Duodenal mucosa (tissue), 2 donors: ENCODE measurements around the gene BGLAP.

ENCODE experiments used
- H3K27ac ChIP-seq: one replicate; pipeline ENCODE4 v1.7.0; 2013; ENCODE audit warnings: low read depth, low read length
- H3K27me3 ChIP-seq, 2 donors: one replicate each; pipeline ENCODE4 v1.7.0; 2013; ENCODE audit warnings: low read length in 2 of 2, control low read depth in 1 of 2; ENCODE audit not compliant: insufficient read depth in 2 of 2, control insufficient read depth in 1 of 2
- H3K36me3 ChIP-seq, 2 donors: one replicate each; pipeline ENCODE4 v1.7.0; 2013; ENCODE audit warnings: low read length in 2 of 2, control low read depth in 1 of 2; ENCODE audit not compliant: insufficient read depth in 2 of 2, control insufficient read depth in 1 of 2
- H3K4me1 ChIP-seq, 2 donors: one replicate each; pipeline ENCODE4 v1.7.0; 2013; ENCODE audit warnings: low read length in 2 of 2, control low read depth in 1 of 2; ENCODE audit not compliant: insufficient read depth in 2 of 2, control insufficient read depth in 1 of 2
- H3K4me3 ChIP-seq, 2 donors: one replicate each; pipeline ENCODE4 v1.7.0; 2013; ENCODE audit warnings: low read length in 2 of 2, low read depth in 1 of 2
- H3K9ac ChIP-seq, 2 donors: one replicate each; pipeline ENCODE4 v1.7.0; 2013; ENCODE audit warnings: low read length in 2 of 2, low read depth in 1 of 2
- H3K9me3 ChIP-seq, 2 donors: one replicate each; pipeline ENCODE4 v1.7.0; 2013; ENCODE audit warnings: low read length in 2 of 2, control low read depth in 1 of 2; ENCODE audit not compliant: control insufficient read depth in 1 of 2

Gene BGLAP

DNA sequence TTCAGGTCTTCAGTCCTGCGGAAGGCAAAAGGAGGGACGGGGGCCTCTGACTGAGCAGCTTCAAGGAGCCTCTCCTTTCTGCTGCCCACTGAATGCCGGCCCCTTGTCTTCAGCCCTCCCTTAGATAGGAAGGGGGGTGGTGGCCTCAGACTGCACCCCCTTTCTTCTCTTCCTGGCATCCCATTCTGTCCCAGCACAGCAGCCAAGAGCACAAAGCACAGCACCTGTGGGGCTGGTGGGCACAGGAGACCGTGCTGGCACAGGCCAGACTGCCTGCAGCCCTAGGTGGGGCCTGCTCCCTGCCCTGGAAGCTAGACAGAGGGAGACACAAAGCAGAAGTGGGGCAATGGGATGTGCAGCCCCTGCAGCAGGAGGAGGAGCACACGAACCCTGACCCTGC, 7.6 kb downstream of the BGLAP start:
- Histone ChIP-seq H3K4me3 (no peak overlapping the region), H3K9ac (no peak overlapping the region), H3K27ac (no peak overlapping the region), H3K4me1 (peaks cover 7 to 21% of the 10 kb centered on the region in 2 donors), H3K27me3 (peaks cover 18 to 24% of the 10 kb centered on the region in 2 donors), H3K9me3 (no peaks in the 10 kb centered on the region), H3K36me3 (peaks cover 41 to 52% of the 10 kb centered on the region in 2 donors)

DNA sequence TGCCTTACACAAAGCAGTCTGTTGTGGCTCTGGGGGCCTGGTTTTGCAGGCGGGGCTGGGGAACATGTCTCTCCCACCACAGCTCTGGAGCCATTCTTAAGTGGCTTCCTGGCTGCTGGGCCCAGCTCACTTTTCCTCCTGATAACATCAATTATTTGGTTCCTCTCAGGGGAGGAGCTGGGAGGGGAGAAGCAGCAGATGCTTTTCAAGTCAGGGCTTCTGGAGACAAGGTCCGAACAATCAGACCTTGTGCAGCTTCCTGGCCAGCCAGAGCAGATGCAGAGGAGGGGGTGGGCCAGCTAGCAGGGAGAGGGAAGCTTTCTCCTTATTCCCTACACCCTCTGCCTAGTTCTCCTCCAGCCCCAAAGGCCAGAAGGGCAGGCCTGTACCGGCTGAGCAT, 9.5 kb downstream of the BGLAP start:
- H3K9me3 ChIP-seq, result no peaks in the 10 kb centered on the region
- peaks cover 0 to 4% of the 10 kb centered on the region in 2 donors for H3K4me1 ChIP-seq
- H3K4me3 ChIP-seq, result no peak overlapping the region
- peaks cover under 1 to 6% of the 10 kb centered on the region in 2 donors for H3K27me3 ChIP-seq
- H3K36me3 ChIP-seq, result peaks cover 41 to 62% of the 10 kb centered on the region in 2 donors
- H3K27ac ChIP-seq, result no peak overlapping the region
- H3K9ac ChIP-seq, result no peak overlapping the region

DNA sequence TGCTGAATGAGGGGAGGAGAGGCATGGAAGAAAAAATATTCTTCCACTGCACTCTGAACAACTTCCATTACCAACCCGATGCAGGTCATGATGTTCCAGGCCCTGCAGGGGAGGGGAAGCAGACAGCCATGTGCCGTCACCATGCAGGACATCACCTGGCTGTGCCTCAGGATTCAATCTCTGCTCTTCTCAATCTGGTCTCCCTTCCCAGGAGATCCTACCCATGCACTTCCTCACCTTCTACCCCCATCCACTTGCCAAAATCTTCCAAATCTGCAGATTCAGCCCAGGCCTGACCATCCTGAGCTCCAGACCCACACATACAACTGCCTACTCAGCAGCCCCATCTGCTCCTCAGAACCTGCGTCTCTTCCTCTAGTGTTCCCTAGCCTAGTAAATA, 11.7 kb downstream of the BGLAP start:
- Histone ChIP-seq H3K27me3 (no peaks in the 10 kb centered on the region), H3K36me3 (peaks cover 55 to 81% of the 10 kb centered on the region in 2 donors), H3K9me3 (no peaks in the 10 kb centered on the region), H3K9ac (no peak overlapping the region), H3K4me1 (no peaks in the 10 kb centered on the region), H3K4me3 (no peak overlapping the region), H3K27ac (no peak overlapping the region)

DNA sequence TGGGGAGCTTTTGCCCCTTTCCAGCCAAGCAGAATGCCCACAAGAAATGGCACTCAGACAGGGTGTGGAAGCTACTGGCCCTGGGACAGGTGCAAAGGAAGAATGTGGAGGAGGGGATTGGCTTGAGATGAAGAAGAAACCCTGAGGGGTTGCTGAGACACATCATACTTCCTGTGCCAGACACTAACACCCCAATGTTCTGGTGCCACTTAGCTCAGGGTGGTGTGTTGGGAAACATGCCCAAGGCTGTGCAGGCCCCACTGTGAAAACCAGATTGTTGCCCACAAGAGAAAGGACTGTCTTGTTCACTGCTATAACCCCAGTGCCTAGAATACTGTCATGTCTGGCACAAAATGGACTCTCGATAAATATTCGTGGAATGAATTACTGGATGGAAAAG, 15.7 kb downstream of the BGLAP start:
- Histone ChIP-seq H3K4me1 (no peaks in the 10 kb centered on the region), H3K36me3 (peaks cover 54 to 83% of the 10 kb centered on the region in 2 donors), H3K27me3 (no peaks in the 10 kb centered on the region), H3K9ac (no peak overlapping the region), H3K4me3 (no peak overlapping the region), H3K27ac (no peak overlapping the region), H3K9me3 (no peaks in the 10 kb centered on the region)

DNA sequence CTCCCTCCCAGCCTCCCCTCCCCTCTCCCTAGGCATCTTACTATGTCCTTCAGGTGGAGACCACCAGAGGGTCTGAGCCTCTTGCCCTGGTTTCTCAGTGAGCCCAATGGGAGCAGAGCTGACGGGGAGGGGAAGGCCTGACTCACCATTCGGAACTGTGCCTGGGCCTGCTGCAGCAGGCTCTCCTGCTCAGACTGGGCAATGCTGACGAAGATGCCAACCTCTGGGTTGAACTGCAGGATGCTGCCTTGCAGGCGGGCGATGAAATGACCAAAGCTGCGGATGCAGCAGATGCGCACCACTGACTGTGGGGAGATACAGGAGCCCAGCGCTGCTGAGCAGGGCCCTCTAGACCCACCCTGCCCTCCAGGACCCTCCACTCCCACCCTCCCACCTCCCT, 16.9 kb downstream of the BGLAP start:
- Histone ChIP-seq H3K27ac (no peak overlapping the region), H3K4me1 (no peaks in the 10 kb centered on the region), H3K27me3 (no peaks in the 10 kb centered on the region), H3K9ac (no peak overlapping the region), H3K9me3 (no peaks in the 10 kb centered on the region), H3K36me3 (peaks cover 51 to 82% of the 10 kb centered on the region in 2 donors), H3K4me3 (no peak overlapping the region)

DNA sequence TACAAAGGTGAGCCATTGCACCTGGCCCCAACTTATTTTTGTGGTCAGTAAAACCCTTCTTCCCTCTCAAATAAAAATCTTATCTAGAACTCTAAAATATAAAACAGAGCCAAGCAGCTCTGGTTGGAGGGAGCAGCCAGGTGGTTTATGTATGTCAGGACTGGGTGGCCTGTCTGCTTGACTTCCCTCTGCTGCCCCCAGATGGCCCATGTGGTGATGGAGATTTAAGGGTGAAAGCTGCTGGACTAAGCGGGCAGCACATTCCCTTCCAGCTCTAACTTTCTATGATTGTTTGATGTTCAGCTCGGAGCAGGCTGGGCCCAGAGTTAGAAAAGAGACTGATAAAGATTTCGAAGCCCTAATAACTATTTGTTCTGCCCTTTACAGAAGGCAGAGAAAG, 17.8 kb downstream of the BGLAP start:
- H3K27ac ChIP-seq, result no peak overlapping the region
- H3K9ac ChIP-seq, result no peak overlapping the region
- peaks cover 51 to 81% of the 10 kb centered on the region in 2 donors for H3K36me3 ChIP-seq

DNA sequence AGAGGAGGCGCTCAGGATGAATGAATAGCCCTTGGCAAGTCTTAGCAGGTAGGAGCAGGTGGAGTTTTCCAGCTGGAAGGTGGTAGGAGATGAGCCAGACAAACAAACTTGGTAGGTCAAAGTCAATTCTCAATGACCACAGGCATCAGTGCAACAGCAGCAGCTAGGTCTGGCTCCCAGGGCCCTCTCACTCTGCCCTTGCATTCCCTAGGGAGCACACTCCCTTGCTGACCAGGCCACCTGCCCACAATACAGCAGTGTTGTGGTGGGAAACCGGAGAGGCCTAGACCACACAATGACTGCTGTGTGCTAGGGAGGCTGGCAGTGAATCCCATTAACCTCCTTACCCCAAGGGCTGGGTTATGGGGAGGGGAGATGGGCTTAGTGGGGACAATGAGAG, 18.9 kb downstream of the BGLAP start:
- H3K27me3 ChIP-seq, result no peaks in the 10 kb centered on the region
- no peaks in the 10 kb centered on the region for H3K9me3 ChIP-seq
- H3K9ac ChIP-seq, result no peak overlapping the region
- no peak overlapping the region for H3K27ac ChIP-seq
- no peaks in the 10 kb centered on the region for H3K4me1 ChIP-seq
- peaks cover 57 to 89% of the 10 kb centered on the region in 2 donors for H3K36me3 ChIP-seq
- no peak overlapping the region for H3K4me3 ChIP-seq

More for the DNA sequence above, 17.8 kb downstream of the BGLAP start:
- H3K4me3 ChIP-seq, result no peak overlapping the region
- H3K4me1 ChIP-seq, result no peaks in the 10 kb centered on the region
- H3K9me3 ChIP-seq, result no peaks in the 10 kb centered on the region
- no peaks in the 10 kb centered on the region for H3K27me3 ChIP-seq

DNA sequence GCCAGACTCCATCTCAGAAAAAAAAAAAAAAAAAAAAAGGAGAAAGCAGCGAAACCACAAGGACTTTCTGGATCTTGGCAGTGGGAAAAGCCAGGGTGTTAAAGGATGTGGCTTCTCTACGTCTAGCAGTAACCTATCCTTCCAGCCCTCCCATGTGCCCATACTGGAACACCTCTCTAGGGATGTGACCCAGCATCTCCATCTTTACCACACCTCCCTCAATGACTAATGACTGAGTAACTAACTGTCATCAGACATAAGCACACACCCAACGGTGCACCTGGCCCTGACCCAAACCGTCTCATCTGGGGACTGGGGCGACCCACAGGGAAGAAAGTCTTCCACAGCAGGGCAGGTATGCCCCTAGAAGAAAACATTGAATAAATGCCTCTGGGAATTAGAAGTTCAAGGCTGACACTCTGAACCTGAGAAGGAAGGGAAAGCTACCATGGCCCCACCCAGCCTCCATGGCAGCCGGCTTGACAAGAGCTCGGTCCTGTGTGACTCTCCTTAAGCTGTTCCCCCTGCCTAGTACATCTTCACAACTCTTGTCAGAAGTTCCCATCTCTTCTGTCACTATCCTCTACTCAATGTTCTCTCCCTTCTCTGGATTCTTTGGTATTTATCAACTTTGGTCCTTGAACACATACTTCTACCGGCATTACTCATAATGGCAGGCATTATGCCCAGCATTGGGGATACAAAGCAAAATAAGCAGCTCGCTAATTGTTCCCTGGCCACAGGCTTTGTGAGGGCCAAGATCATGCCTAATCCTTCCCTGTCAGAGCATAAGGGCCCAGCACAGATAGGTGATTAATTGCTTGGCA, 20.7 kb downstream of the BGLAP start:
- Histone ChIP-seq H3K27ac (no peak overlapping the region), H3K4me1 (no peaks in the 10 kb centered on the region), H3K9me3 (no peaks in the 10 kb centered on the region), H3K4me3 (no peak overlapping the region), H3K36me3 (peaks cover 65 to 91% of the 10 kb centered on the region in 2 donors), H3K27me3 (no peaks in the 10 kb centered on the region), H3K9ac (no peak overlapping the region)

DNA sequence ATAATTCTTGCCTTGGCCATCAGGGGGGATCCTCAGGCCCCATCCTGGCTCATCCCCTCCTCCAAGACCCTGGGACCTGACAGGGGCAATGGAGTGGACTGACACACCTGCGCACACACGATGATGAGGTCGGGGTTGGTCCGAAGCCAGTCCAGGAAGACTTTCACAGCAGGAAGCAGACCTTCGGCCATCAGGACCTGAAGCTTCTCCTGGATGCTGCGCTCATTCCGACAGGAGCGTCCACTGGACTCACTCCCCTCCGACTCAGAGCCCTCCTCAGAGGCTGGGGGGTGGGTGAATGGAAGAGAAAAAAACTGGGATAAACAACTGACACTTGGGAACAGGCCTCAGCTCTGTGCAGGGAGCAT, 21.3 kb downstream of the BGLAP start:
- Histone ChIP-seq H3K4me1 (no peaks in the 10 kb centered on the region), H3K27me3 (no peaks in the 10 kb centered on the region), H3K4me3 (no peak overlapping the region), H3K27ac (no peak overlapping the region), H3K36me3 (peaks cover 65 to 91% of the 10 kb centered on the region in 2 donors), H3K9ac (no peak overlapping the region), H3K9me3 (no peaks in the 10 kb centered on the region)

DNA sequence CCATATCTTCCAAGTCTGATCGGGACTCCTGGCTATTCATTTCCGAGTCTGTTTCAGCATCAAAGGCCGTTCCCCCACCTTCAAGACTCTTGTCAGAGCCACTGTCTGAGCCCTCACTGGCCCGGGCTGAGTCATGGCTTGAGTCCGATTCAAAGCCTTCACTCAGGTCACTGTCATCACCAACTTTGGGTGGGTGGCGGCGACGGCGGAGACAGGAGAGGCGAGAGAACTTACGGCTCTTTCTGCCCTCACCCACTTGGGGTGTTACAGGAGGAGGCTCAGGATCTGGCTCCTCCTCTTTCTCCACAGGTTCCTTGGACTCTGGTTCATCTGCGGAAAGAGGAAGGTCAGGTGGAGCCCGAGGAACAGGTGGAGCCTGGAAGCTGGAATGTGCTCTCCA, 24.1 kb downstream of the BGLAP start:
- Histone ChIP-seq H3K36me3 (peaks cover 49 to 82% of the 10 kb centered on the region in 2 donors), H3K27me3 (no peaks in the 10 kb centered on the region), H3K4me1 (no peaks in the 10 kb centered on the region)

More for the DNA sequence above, 24.1 kb downstream of the BGLAP start:
- H3K27ac ChIP-seq, result no peak overlapping the region
- no peak overlapping the region for H3K9ac ChIP-seq
- H3K4me3 ChIP-seq, result no peak overlapping the region
- H3K9me3 ChIP-seq, result no peaks in the 10 kb centered on the region
